IPS-NIHi11 (cell line): ENCODE data around the gene NKD1.
A peak's percentile ranks its signal among the peaks of the same experiment; 100 is the strongest.
"Not testable (repeated sequence)": the region's sequence is repeated elsewhere in the genome, so short reads cannot be mapped to it uniquely, and the experiment has no call there.

Experiments
- DNase-seq: peaks from one replicate; pipeline ENCODE4 v3.0.0; 2012; ENCODE audit warnings: mixed read lengths, low spot score

The NKD1 gene

GRCh38 chr16:50548125-50548908 is at the start of gene NKD1:
NKD1 (plus strand) TSS chr16:50548396; CDS start chr16:50548554, 158 bp downstream.
- peak; percentile 94 for DNase-seq

GRCh38 chr16:50498431-50499155 is 49.6 kb upstream of the NKD1 start:
- DNase-seq = no peak

- no peak for DNase-seq
Observed at GRCh38 chr16:50499254-50499653, 48.9 kb upstream of the NKD1 start.

GRCh38 chr16:50500171-50500874 is 47.9 kb upstream of the NKD1 start:
- DNase-seq = no peak

- no peak for DNase-seq
Observed at GRCh38 chr16:50501251-50501650, 46.9 kb upstream of the NKD1 start.

GRCh38 chr16:50501986-50502615 is 46.1 kb upstream of the NKD1 start:
- no peak for DNase-seq

- no peak for DNase-seq
Observed at GRCh38 chr16:50502616-50503011, 45.6 kb upstream of the NKD1 start.

GRCh38 chr16:50503868-50504531 is 44.2 kb upstream of the NKD1 start:
- not testable (repeated sequence) for DNase-seq

- no peak for DNase-seq
Observed at GRCh38 chr16:50505115-50505514, 43.1 kb upstream of the NKD1 start.

- DNase-seq = peak; percentile 35
Observed at GRCh38 chr16:50505714-50506542, 42.3 kb upstream of the NKD1 start.

- DNase-seq = no peak
Observed at GRCh38 chr16:50506543-50506937, 41.7 kb upstream of the NKD1 start.

- no peak for DNase-seq
Observed at GRCh38 chr16:50507397-50507796, 40.8 kb upstream of the NKD1 start.

GRCh38 chr16:50509521-50510341 is 38.5 kb upstream of the NKD1 start:
- peak; percentile 70 for DNase-seq

GRCh38 chr16:50515218-50515617 is 33.0 kb upstream of the NKD1 start:
- DNase-seq = no peak

- no peak for DNase-seq
Observed at GRCh38 chr16:50516401-50516800, 31.8 kb upstream of the NKD1 start.

- DNase-seq = no peak
Observed at GRCh38 chr16:50516890-50517289, 31.3 kb upstream of the NKD1 start.

GRCh38 chr16:50517450-50518252 is 30.5 kb upstream of the NKD1 start:
- no peak for DNase-seq

- DNase-seq = no peak
Observed at GRCh38 chr16:50519001-50519400, 29.2 kb upstream of the NKD1 start.

GRCh38 chr16:50519602-50520001 is 28.6 kb upstream of the NKD1 start:
- DNase-seq = no peak
